Left renal pelvis (tissue), 4 donors: ENCODE data around the gene ROBO2. TPM values are rescaled to one million over a fixed set of nuclear protein-coding genes. Genes with fewer than 3 reads are reported as not detected.

Experiments
- DNase-seq, 4 donors: peaks; one replicate each; pipeline ENCODE4 v3.0.0-alpha.2; 2013; ENCODE audit warnings: low read depth in 4 of 4, low spot score in 3 of 4
- polyA plus RNA-seq, 4 donors: library from polyadenylated mRNA; unstranded; fragments of 120-200 nt; gene quantifications; one replicate each; pipeline ENCODE4 v1.2.1, GENCODE V29; 2013; ENCODE audit not compliant: insufficient read length in 4 of 4

Gene ROBO2
- polyA plus RNA-seq, 4 donors: 84.3 to 156 (median 91.9) TPM

GRCh38 chr3:77248420-77248819, 208.5 kb downstream of the ROBO2 start:
- DNase-seq: no peak

DNA sequence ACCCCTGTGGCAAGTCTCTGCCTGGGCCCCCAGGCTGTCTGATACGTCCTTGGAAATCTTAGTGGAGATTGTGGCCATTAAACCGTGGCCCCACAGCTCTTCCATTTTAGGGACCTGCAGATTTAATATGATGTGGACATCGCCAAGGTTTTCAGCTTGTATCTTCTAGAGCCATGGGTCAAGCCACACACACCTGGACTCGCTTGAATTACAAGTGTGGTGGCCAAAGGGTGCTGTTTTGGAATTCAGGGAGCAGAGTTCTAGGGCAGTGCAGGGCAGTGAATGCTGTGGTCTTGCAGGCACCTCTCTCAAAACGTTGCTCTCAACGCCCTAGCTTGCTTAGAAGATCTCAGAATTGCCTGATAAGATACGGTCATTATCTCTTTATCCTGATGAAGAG, 211.2 kb downstream of the ROBO2 start:
- no peak for DNase-seq

- peak; percentile 35 to 48 (median 39) for DNase-seq
These were observed 215.3 kb downstream of the ROBO2 start for GRCh38 chr3:77254967-77255831.

- no peak for DNase-seq
These were observed 216.9 kb downstream of the ROBO2 start for GRCh38 chr3:77256584-77257503.

DNA sequence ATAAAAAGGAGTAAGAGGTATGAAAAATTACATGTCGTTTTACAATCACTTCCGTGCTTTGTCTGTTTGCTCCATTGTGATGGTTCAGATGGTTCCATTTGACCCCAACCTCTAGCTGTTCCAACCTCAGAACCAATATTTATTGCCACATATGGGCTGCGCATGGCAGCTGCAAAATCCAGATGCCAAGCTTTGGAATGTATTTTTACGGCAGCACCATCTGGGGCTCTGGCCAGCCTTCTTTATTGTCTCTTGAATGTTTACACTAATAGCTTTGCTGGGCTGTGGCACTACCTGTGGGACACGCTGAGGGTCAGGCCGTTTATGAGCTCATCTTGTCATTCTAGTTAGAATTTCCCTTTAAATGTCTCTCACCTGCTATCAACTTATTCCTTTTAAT, 219.8 kb downstream of the ROBO2 start:
- no peak for DNase-seq

- no peak for DNase-seq
These were observed 222.5 kb downstream of the ROBO2 start for GRCh38 chr3:77262361-77262760.

DNA sequence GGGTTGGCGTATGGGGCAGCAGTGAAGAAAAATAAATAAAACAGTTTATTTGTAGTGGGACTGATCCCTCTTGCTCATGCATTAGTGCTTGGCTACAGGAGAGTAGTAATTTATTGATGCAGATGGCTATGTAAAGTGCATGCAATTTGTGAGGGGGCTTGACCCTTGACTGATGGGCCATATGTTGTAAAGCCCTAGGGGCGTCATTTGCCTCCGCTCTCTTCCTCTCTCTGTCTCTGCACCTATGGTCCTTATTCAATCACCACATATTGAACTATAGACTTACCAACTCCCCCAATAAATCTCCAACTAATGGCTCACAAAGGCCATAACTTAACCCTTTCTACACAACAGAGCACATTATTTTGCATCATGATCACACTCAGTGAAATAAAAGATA, 227.7 kb downstream of the ROBO2 start:
- no peak for DNase-seq

GRCh38 chr3:77271306-77271705, 231.4 kb downstream of the ROBO2 start:
- no peak for DNase-seq

DNA sequence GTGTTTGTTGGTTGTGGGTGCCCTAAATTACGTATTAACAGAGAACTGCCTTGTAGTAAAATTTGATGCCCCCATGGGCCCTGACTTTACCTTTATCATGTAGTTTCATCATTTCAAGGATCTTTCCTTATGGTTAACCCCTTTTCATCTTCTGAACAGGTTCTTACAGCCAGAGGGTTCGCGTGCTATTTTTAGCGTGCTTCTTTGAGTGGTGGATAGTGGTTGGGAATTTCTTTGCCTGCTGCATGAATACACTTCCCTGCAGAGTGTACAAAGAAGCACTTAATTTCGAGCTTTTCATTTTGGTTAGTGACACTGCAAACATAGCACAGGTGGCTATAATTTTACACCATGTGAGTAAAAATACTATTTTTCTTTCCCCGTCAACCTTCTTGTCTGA, 231.8 kb downstream of the ROBO2 start:
- no peak for DNase-seq

DNA sequence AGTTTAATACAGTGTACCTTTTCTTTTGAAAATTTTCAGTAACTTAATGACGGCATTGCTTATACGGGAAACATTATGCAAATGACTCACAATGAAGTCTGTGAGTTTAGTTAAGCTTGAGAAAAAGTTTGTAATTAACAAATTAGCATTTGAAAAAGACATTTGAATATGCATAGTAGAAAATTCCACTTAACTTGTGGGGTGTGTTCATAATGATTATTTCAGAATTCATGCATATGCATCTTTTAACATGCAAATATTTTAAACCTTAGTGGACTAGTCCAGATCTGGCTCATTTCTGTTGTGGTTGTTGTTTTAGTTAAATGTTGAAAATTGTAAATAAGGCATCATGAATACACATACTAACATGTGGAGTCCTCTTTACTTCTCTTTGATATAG, 239.4 kb downstream of the ROBO2 start:
- no peak for DNase-seq

GRCh38 chr3:77281721-77282120, 241.8 kb downstream of the ROBO2 start:
- no peak for DNase-seq

GRCh38 chr3:77283108-77283507, 243.2 kb downstream of the ROBO2 start:
- no peak for DNase-seq

DNA sequence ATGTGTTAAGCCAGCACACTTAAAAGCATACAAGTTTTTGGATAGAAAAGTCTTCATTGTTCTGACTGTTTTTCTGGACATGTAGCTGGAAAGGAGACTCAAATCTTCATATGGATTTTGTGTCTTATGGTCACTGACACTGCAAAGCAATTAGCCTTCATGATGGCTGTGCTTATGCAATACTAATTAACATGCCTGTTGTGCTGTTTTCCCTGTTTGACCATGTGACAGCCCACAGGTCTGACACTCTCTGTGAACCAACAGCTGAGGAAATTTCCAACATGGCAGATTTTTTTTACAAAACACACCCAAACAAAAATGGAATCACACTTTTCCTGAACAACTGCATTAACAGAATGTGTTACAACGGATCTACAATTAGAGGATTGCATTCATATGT, 248.4 kb downstream of the ROBO2 start:
- no peak for DNase-seq

GRCh38 chr3:77296527-77296926, 256.6 kb downstream of the ROBO2 start:
- DNase-seq: no peak

- DNase-seq: no peak
These were observed 258.5 kb downstream of the ROBO2 start for GRCh38 chr3:77298417-77298816.

DNA sequence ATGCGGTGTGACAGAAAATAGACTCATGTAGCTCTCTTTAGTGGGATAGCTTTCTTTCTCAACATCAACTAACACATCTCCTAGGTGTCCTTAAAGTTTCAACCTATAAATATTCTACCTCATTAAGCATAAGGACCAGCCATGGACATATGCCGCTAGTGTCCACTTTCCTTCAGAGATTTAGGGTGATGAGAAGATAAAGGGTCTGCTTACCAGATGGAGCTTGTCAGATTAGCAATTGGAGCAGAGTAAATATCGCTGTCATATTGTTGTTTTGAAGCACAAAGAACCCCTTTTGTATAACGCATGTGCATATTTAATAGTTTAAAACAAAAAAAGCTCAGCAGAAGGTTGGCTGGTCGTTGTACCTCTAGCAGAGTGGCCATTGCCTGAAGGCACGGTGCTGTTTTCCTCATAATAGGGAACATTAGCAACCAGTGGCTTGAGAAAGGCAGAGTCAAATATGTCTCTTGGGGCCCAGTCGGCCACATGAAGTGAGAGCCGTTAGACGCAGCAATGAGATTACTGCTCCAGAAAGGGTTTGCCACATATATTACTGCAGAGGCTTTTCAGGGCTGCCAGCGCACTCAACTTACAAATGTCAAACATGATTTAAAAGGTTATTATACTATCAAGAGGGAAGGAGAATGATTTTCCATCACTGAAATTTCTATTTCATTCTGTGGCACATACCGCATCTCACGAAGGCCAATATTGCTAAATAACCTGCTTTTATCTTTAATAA, 264.2 kb downstream of the ROBO2 start:
- no peak for DNase-seq

GRCh38 chr3:77304700-77305021, 264.8 kb downstream of the ROBO2 start:
- DNase-seq: no peak

DNA sequence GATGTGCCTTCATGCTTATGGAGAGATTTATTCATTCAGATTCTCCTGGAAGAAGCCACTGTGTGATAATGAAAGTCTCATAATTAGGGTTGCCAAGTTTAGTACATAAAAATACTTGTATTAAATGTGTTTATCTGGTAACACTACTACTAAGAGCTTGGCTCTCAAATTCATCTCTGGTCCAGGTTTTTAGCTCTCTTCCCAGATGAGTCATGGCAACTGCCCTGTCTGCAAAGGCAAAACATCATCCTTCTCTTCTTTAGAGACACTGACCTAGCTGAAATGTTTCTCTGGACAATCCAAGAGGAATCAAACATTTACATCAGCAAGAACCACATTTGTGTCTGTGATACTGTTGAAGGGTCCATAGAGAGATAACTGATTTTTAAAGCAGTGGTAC, 269.6 kb downstream of the ROBO2 start:
- no peak for DNase-seq

GRCh38 chr3:77313843-77314242, 273.9 kb downstream of the ROBO2 start:
- DNase-seq: no peak

DNA sequence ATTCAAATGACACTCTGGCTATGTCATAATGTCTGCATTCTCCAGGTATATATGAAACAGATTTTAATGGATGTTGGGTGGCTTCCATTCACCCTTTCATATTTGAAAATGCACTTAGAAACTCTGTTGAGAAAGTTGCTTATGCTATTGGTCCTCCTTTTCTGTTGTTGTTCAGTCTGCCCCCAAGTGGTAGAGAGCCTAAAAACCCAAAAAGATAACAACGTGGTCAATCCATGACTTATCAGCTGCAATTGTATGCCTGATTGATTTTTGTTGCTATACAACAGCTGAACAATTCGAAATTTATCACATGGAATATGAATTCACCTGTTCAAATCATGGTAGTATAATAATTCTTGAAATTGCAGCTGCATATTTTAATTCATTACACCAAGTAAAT, 279.8 kb downstream of the ROBO2 start:
- no peak for DNase-seq

GRCh38 chr3:77320514-77320913, 280.6 kb downstream of the ROBO2 start:
- peak in 1 of 4 donors; percentile 20 for DNase-seq
